ENCODE measurements around the gene INO80.
A peak's percentile ranks its signal among the peaks of the same experiment; 100 is the strongest.
"Not testable (repeated sequence)": the region's sequence is repeated elsewhere in the genome, so short reads cannot be mapped to it uniquely, and the experiment has no call there.

INO80 gene

GRCh38 chr15:40956541-40956982 lies 159.5 kb downstream of the INO80 start:
- H3K4me3 ChIP-seq, result no peak overlapping the region
- no peak overlapping the region for H3K27ac ChIP-seq

DNA sequence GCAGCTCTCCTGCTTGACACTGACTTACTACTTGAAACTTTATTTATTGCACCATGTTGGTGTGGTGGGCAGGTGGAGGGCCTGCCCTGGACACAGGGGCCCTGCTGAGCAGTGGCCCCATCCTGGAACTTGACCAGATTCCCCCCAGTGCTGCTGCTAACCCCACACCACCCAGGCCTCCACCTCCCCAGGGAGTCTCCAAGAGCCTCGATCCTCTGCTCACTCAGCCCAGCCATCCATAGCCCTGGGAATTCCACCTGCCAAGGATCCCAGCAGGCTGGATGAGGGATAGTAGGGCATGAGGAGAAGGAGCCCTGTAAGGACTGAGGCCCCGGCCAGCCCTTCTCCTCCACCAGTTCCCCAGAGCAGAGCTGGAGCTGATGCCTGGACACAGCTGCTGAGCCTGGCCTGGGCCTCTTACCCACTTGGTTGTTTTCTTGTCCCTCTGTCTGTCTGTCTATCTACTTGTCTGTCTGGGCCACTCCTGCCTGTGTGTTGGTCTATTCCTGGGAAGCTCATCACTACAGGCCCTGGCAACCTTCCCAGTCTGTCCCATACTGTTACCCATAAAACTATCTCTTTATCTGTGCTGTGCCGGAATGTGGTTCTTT lies 160.0 kb downstream of the INO80 start:
- Histone ChIP-seq H3K4me3 (no peak overlapping the region), H3K27ac (no peak overlapping the region)

DNA sequence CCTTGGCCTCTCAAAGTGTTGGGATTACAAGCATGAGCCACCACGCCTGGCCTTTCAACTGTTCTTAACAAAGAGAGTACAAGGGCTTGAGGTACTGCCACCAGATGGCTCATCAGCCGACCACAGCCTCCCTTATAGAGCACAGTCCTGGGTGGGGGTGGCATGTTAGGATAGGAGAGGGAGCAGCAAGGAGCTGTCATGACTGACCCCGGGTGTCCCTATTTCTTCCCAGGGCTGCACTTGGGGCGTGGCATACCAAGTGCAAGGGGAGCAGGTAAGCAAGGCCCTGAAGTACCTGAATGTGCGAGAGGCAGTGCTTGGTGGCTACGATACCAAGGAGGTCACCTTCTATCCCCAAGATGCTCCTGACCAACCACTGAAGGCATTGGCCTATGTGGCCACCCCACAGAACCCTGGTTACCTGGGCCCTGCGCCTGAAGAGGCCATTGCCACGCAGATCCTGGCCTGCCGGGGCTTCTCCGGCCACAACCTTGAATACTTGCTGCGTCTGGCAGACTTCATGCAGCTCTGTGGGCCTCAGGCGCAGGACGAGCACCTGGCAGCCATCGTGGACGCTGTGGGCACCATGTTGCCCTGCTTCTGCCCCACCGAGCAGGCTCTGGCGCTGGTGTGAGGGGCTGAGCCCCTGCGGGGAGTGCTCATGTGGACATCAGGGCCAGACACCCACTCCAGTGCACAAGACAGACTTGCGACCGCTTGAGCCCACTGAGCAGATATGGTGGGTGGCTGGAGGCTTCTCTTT lies 160.8 kb downstream of the INO80 start:
- Histone ChIP-seq H3K27ac (no peak overlapping the region), H3K4me3 (no peak overlapping the region)

DNA sequence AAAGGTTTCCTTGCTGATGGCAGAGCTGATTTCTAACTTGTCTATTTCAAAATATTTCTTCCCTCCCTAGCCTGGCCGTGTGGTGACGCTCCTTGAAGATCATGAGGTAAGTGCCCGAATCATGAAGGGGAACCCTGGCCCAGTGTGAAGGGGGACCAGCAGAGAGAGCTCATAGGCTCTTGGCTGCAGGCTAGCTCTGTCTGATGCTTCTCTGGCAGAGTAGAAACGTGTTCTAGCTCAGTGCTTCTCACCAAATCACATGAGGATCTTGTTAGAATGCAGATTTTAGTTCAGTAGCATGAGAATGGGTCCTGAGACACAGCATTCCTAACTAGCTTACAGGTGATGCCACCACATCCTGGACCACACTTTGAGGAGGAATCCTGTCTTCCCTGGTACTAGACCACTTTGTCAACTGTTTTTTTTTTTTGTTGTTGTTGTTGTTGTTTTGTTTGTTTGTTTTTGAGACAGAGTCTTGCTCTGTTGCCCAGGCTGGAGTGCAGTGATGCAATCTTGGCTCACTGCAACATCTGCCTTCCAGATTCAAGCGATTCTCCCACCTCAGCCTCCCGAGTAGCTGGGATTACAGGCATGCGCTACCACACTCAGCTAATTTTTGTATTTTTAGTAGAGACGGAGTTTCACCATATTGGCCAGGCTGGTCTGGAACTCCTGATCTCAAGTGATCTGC lies 161.8 kb downstream of the INO80 start:
- not testable (repeated sequence) for H3K27ac ChIP-seq
- H3K4me3 ChIP-seq, result peak overlapping the region in 1 of 7 experiments; percentile 75

- H3K4me3 ChIP-seq, result peak overlapping the region; percentile 53 to 75 (median 61)
- H3K27ac ChIP-seq, result peak overlapping the region in 6 of 21 experiments; percentile 14 to 58 (median 30)
These were observed 162.4 kb downstream of the INO80 start for GRCh38 chr15:40953713-40954074.

DNA sequence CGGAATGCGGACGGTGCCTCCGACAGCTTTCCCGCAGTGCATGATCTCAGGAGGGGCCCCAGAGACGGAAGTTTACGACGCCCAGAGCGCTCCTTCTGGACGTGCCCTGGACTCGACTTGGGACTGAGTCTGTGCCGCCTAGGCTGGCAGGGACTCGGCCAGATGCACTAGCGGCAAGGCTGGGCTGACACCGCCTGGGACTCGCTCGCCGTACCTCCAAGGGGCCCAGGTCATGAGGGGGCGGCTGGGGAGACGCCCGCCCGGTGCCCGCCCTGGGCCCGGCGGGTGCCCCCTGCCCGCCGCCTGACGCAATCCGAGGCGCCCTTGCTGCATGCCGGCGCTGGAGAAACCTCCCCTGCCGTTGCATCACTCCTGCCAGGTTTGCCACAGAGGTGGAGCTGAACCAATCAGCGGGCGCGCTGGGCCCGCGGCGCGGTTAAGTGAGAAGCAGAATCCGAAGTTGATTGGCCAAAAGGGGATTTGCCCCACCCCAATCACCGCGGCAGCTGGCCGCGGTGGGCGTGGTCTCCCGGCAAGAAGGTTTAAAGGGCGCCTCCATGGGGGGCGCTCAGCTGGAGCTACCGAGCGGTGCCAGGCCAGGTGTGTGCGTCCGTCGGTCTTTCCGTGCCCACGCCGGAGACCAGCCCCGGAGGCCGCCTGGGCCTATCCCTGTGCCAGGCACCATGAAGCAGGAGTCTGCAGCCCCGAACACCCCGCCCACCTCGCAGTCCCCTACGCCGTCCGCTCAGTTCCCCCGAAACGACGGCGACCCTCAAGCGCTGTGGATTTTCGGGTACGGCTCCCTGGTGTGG lies 163.0 kb downstream of the INO80 start, which contains the start of gene CHAC1:
Gene CHAC1, plus strand, starts transcription at position 571 of the 812 bp plus-strand sequence. Its CDS starts 113 bp downstream, at position 684.
- H3K4me3 ChIP-seq, result peak within 1 kb of the TSS; percentile 53 to 75 (median 61)
- H3K27ac ChIP-seq, result peak within 1 kb of the TSS in 18 of 21 experiments; percentile 11 to 67 (median 52)

GRCh38 chr15:40952301-40952900 lies 163.7 kb downstream of the INO80 start:
- Histone ChIP-seq H3K27ac (peak overlapping the region in 16 of 21 experiments; percentile 11 to 67 (median 52)), H3K4me3 (peak overlapping the region; percentile 53 to 75 (median 61))

DNA sequence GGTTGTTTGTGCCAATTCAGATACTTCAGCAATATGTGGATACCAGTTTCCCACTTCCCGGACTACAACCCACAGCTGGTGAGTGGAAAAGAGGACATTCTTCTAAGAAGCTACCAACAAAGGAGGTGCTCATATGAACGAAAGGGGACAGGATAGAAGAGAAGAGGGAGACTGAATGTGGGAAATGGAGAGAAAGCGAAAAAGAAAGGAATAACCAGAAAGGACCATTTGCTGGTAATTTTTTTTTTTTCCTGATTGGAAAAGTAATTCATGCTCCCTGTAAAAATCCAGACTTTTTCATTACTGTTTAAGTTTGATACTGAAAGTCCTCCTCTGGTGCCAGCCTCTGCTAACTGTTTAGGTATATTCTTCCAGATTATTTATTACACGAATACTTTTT lies 164.3 kb downstream of the INO80 start:
- H3K4me3 ChIP-seq, result no peak overlapping the region
- H3K27ac ChIP-seq, result no peak overlapping the region

DNA sequence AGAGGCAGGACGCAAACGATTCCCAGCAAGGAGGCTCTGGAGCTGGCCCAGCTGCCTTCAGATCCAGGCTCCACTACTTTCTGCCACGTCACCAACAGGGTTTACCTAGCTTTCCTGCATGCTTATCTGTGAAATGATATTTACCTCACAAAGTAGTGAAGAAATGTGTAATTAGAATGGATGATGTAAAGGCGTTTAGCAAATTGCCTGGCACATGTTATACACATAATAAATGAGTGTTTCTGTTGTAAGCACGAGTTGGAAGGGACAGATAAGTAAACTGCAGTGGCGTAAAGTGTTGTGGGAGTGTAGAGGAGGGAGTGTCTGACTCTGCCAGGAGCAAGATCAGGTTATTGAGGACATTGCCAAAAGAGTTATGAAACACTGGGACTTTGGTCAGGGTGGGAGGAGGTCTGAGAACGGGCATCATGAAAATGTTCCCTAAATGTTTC lies 166.3 kb downstream of the INO80 start:
- no peak overlapping the region for H3K4me3 ChIP-seq
- peak overlapping the region in 3 of 21 experiments; percentile 17 to 58 (median 42) for H3K27ac ChIP-seq

GRCh38 chr15:40948706-40949473 lies 167.2 kb downstream of the INO80 start:
- peak overlapping the region in 2 of 21 experiments; percentile 42 to 58 for H3K27ac ChIP-seq
- H3K4me3 ChIP-seq, result no peak overlapping the region

DNA sequence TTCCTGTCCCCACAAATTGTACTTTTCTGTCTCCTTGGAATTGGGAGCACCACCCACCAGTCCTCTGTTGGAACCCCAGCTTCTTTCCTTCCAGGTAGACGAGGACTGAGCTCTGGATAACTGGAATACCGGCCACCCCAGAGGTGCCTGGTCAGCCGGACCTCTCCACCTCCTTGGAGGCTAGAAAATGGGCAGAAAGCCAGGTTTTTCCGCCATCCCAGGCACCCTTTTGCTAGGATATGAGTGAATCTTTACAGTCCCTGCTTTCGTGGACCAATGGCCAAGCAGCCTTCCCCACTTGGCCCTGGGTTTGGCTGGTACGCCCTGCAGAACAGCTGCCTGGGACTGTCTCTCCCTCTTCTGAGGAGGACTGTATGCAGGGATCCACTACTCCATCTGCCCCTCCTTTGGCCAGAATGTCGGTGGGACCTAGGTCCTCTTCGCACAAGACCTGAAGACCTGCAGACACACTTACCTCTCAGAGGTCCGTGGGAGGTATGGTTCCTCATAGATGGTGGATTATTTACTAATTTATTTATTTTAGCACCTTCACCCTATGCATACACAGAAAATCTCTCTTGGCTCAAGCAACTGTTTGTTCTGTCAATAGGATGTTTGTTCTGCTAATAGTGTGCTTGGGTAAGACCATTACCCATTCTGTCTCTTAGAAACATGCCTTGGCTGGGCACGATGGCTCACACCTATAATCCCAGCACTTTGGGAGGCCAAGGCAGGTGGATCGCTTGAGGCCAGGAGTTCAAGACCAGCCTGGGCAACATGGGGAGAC lies 171.4 kb downstream of the INO80 start:
- H3K4me3 ChIP-seq, result no peak overlapping the region
- no peak overlapping the region for H3K27ac ChIP-seq

- Histone ChIP-seq H3K27ac (no peak overlapping the region), H3K4me3 (no peak overlapping the region)
These were observed 172.2 kb downstream of the INO80 start for GRCh38 chr15:40943764-40944365.

DNA sequence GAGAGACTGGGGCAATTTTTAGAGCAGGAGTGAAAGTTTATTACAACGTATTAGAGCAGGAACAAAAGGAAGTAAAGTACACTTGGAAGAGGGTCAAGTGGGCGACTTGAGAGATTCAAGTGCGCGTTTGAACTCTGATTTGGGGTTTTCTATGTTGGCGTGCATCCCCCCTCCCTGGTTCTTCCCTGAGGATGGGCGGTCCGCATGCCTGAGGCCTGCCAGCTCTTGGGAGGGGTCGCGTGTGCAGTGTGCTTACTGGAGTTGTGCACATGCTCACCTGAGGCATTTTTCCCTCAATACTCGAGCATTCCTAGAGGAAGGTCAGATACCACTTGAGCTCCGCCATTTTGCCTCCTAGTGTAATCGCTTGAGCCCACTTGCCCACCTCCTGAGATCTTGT lies 173.2 kb downstream of the INO80 start:
- H3K4me3 ChIP-seq, result peak overlapping the region in 2 of 7 experiments; percentile 23 to 51
- peak overlapping the region in 1 of 21 experiments; percentile 90 for H3K27ac ChIP-seq

GRCh38 chr15:40942337-40942854 lies 173.7 kb downstream of the INO80 start:
- H3K4me3 ChIP-seq, result peak overlapping the region; percentile 23 to 56 (median 45)
- peak overlapping the region in 20 of 21 experiments; percentile 22 to 94 (median 82) for H3K27ac ChIP-seq

DNA sequence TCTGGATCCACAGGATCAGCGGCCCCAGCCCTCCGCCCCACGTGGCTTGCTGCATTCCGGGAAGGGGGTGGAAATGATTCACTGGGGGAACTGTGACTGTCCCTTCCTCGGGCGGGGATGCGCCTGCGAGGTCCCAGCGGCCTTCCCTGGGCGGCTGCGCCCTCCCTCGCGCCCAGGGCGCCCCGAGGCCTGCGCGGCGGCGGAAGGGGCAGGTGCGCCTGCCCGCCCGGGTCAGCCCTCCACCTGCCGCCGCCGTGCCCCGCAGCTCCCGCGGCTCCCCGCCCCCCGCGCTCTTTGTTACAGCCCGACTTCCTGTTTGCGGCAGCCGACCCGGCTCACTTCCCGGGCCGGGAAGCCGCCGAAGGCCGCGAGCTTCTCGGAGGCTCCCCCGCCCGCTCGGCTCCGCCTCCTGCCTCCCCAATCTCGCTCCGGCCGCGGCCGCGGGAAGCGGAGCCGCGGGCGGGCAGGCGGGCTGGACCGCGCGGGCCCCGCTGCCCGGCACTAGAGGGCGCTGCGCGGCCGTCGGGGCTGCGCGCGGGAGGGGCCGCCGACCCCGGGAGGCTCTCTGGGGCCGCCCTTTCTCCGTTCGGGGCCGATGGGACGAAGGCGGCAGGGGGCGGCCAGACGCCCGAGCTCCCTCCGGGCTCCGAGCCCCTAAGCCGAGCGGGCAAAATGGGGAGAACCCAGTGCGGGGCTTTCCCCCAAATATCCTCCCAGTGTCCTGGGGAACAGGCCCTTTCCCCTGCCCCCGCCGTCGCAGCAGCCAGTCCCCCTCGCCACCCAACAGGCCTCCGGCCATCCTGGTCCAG lies 174.3 kb downstream of the INO80 start:
- Histone ChIP-seq H3K4me3 (peak overlapping the region; percentile 23 to 56 (median 45)), H3K27ac (peak overlapping the region; percentile 44 to 94 (median 82))

GRCh38 chr15:40941068-40941527 lies 175.0 kb downstream of the INO80 start:
- Histone ChIP-seq H3K27ac (peak overlapping the region; percentile 4 to 94 (median 79)), H3K4me3 (peak overlapping the region; percentile 23 to 56 (median 45))

Data from skin epidermis (tissue), 12 donors.